GM18951 (cell line): Measurements from ENCODE around the gene MCOLN1.

Source experiments
- POLR2A ChIP-seq: IDR thresholded peaks from 4 replicates; pipeline ENCODE4 v1.6.1; 2011; ENCODE audit warnings: mild to moderate bottlenecking; ENCODE audit not compliant: insufficient read length, insufficient read depth; ENCODE audit errors: extremely low read depth
- in situ Hi-C: fragments of 300-500 bp; cut with MboI; formaldehyde crosslinking; loops from one replicate; pipeline ENCODE4 v1.12.0; 2022; ENCODE audit warnings: low sequenced_read_pairs, mixed read lengths, inconsistent platforms; ENCODE audit not compliant: unreplicated experiment

MCOLN1 gene

GRCh38 chr19:7524992-7525739, 2.7 kb downstream of the MCOLN1 start:
- no peak for TF ChIP-seq POLR2A
- in situ Hi-C loops = no loop called here

- TF ChIP-seq POLR2A = no peak
- in situ Hi-C loops = no loop called here
These were observed 3.9 kb downstream of the MCOLN1 start for GRCh38 chr19:7526059-7526929.

- no peak for TF ChIP-seq POLR2A
- in situ Hi-C loops = no loop called here
These were observed 5.2 kb downstream of the MCOLN1 start for GRCh38 chr19:7527516-7528191.

- in situ Hi-C loops = no loop called here
- TF ChIP-seq POLR2A = no peak
These were observed 5.7 kb downstream of the MCOLN1 start for GRCh38 chr19:7528192-7528519.

- in situ Hi-C loops = no loop called here
- TF ChIP-seq POLR2A = no peak
These were observed 6.3 kb downstream of the MCOLN1 start for GRCh38 chr19:7528522-7529245.

GRCh38 chr19:7529246-7529600, 6.8 kb downstream of the MCOLN1 start:
- in situ Hi-C loops = no loop called here
- TF ChIP-seq POLR2A = no peak

- in situ Hi-C loops = no loop called here
- peak; percentile 11 for TF ChIP-seq POLR2A
These were observed 7.4 kb downstream of the MCOLN1 start for GRCh38 chr19:7529610-7530490.

- in situ Hi-C loops = no loop called here
- TF ChIP-seq POLR2A = no peak
These were observed 11.0 kb downstream of the MCOLN1 start for GRCh38 chr19:7533281-7533885.

- in situ Hi-C loops = no loop called here
- TF ChIP-seq POLR2A = no peak
These were observed 11.6 kb downstream of the MCOLN1 start for GRCh38 chr19:7533925-7534480.

- in situ Hi-C loops = no loop called here
- no peak for TF ChIP-seq POLR2A
These were observed 12.2 kb downstream of the MCOLN1 start for GRCh38 chr19:7534531-7535046.
